GM12878 (cell line): ENCODE results near the gene TOP2B. TPM values are rescaled to one million over a fixed set of nuclear protein-coding genes. Genes with fewer than 3 reads are reported as not detected.

Experiments
- ATAC-seq: fragments of 200-7000 bp; cut with Tn5 transposase; 3 replicates; pipeline ENCODE4 v1.9.1; 2020; ENCODE audit warnings: mild to moderate bottlenecking, moderate library complexity
- BruUV-seq: library from RNA; stranded (reverse); fragments of 400-500 nt; replicated peaks from 2 replicates; lab custom pipeline; 2021; lab: Mats Ljungman, UMichigan
- CTCF ChIA-PET: fragments of 300-600 bp; sonication (Branson Sonifier 250); formaldehyde crosslinking; extraction: SDS; loops from one replicate; lab custom pipeline; 2021; ENCODE audit warnings: inconsistent platforms; lab: Yijun Ruan, JAX
- POLR2A ChIA-PET: fragments of 350-600 bp; formaldehyde crosslinking; extraction: SDS; loops from one replicate; lab custom pipeline; 2021; ENCODE audit warnings: inconsistent platforms; lab: Charles Lee
- RAD21 ChIA-PET: fragments of 300-600 bp; sonication (Branson Sonifier 250); formaldehyde crosslinking; loops from one replicate; lab custom pipeline; 2023; ENCODE audit warnings: antibody characterized with exemption; ENCODE audit not compliant: unreplicated experiment; lab: Charles Lee
- SMC1A ChIA-PET: fragments of 300-600 bp; sonication (Branson Sonifier 250); formaldehyde crosslinking; loops from one replicate; lab custom pipeline; 2023; ENCODE audit not compliant: unreplicated experiment, uncharacterized antibody; lab: Charles Lee
- DNase-seq: peaks from one replicate; pipeline ENCODE4 v3.0.0-alpha.2; 2011; ENCODE audit warnings: low read depth, low spot score
- FAIRE-seq: peaks from 3 replicates; lab custom pipeline; 2011; peaks lifted over from hg19 to GRCh38; lab: Jason Lieb, UNC
- H2AFZ ChIP-seq: 2 replicates; pipeline ENCODE4 v1.6.0; 2011; ENCODE audit warnings: low read depth, low read length, control low read depth; ENCODE audit not compliant: control insufficient read depth
- H3K27ac ChIP-seq: 2 replicates; pipeline ENCODE4 v1.5.1; 2011; ENCODE audit warnings: control low read depth; ENCODE audit not compliant: control insufficient read depth, insufficient read depth
- H3K27me3 ChIP-seq, 2 experiments: replicated peaks in 1 of 2; 2 replicates each; pipeline versions ENCODE4 v1.6.0 to v1.6.1; 2011; ENCODE audit warnings: low read length in 1 of 2; ENCODE audit not compliant: control insufficient read depth in 2 of 2, insufficient read depth in 2 of 2
- H3K36me3 ChIP-seq, 2 experiments: 2 replicates each; pipeline ENCODE4 v1.5.1; 2011; ENCODE audit warnings: low read length in 1 of 2; ENCODE audit not compliant: control insufficient read depth in 2 of 2, insufficient read depth in 2 of 2
- H3K4me1 ChIP-seq: 2 replicates; pipeline ENCODE4 v1.6.1; 2011; ENCODE audit warnings: mild to moderate bottlenecking, low read length, moderate library complexity, mixed read lengths; ENCODE audit not compliant: control insufficient read depth, insufficient read depth
- H3K4me2 ChIP-seq: 2 replicates; pipeline ENCODE4 v1.6.0; 2011; ENCODE audit warnings: control low read depth; ENCODE audit not compliant: control insufficient read depth, insufficient read depth
- H3K4me3 ChIP-seq: fragments of 200-600 bp; sonication (generic); 2 replicates; pipeline ENCODE4 v1.5.1; 2016
- H3K79me2 ChIP-seq: 2 replicates; pipeline ENCODE4 v1.6.0; 2011; ENCODE audit warnings: low read length; ENCODE audit not compliant: control insufficient read depth, insufficient read depth
- H3K9ac ChIP-seq: 2 replicates; pipeline ENCODE4 v1.8.0; 2011; ENCODE audit warnings: low read length, control low read depth, mixed read lengths; ENCODE audit not compliant: control insufficient read depth, insufficient read depth
- H3K9me3 ChIP-seq: replicated peaks from 3 replicates; pipeline ENCODE4 v1.5.1; 2011; ENCODE audit warnings: mild to moderate bottlenecking, low read length; ENCODE audit not compliant: control insufficient read depth, insufficient read depth
- H4K20me1 ChIP-seq: 2 replicates; pipeline ENCODE4 v1.6.0; 2011; ENCODE audit not compliant: control insufficient read depth, insufficient read depth
- ATF7 ChIP-seq: fragments of 450-650 bp; IDR thresholded peaks from 2 replicates; pipeline ENCODE4 v1.6.1; 2016; ENCODE audit warnings: low read depth, mild to moderate bottlenecking
- EED ChIP-seq: sonication (generic); IDR thresholded peaks from 2 replicates; pipeline ENCODE4 v1.6.1; 2016; ENCODE audit warnings: antibody characterized with exemption, low read depth
- IKZF2 ChIP-seq, 2 experiments: fragments of 450-650 bp; IDR thresholded peaks; 2 replicates each; pipeline ENCODE4 v1.6.1; 2017; ENCODE audit warnings: mild to moderate bottlenecking in 2 of 2, moderate library complexity in 2 of 2
- MTA2 ChIP-seq: fragments of 450-650 bp; IDR thresholded peaks from 2 replicates; pipeline ENCODE4 v1.6.1; 2016; ENCODE audit warnings: low read depth, mild to moderate bottlenecking, moderate library complexity
- POLR2A ChIP-seq: IDR thresholded peaks from 2 replicates; pipeline ENCODE4 v1.6.1; 2011; ENCODE audit warnings: low read depth, mild to moderate bottlenecking, low read length
- SP1 ChIP-seq: IDR thresholded peaks from one replicate; pipeline ENCODE4 v1.6.1; 2011; ENCODE audit warnings: low read depth, low read length
- ZNF207 ChIP-seq: fragments of 450-650 bp; IDR thresholded peaks from 2 replicates; pipeline ENCODE4 v1.6.1; 2014; ENCODE audit warnings: antibody characterized with exemption, mild to moderate bottlenecking, borderline replicate concordance
- ZNF687 ChIP-seq: fragments of 450-650 bp; IDR thresholded peaks from 2 replicates; pipeline ENCODE4 v1.6.1; 2017; ENCODE audit warnings: mild to moderate bottlenecking, moderate library complexity
- WGBS: methylation state at CpG from one replicate; pipeline ENCODE4 v1.1.6; 2016; ENCODE audit warnings: low lambda C conversion rate; ENCODE audit not compliant: insufficient replicate concordance, insufficient coverage; ENCODE audit errors: missing lambda C conversion rate; 5-methylcytosine and 5-hydroxymethylcytosine counted together
- in situ Hi-C: fragments of 300-500 bp; cut with MboI; formaldehyde crosslinking; loops from 9 replicates; pipeline ENCODE4 v1.14.3; 2018; ENCODE audit warnings: mixed read lengths
- intact Hi-C: fragments of 100-400 bp; cut with micrococcal nuclease; formaldehyde crosslinking; loops from one replicate; pipeline ENCODE4 v1.14.2; 2022; ENCODE audit not compliant: unreplicated experiment
- polyA plus RNA-seq, 11 experiments: library from polyadenylated mRNA; depleted of rRNA in 4 of 11; unstranded in 6 of 11; stranded (reverse) in 5 of 11; fragments of >200 nt; fragmentation: Nextera tagmentation in 4 of 11; fragmentation: Illumina TruSeq in 1 of 11; extraction: Ambion mirVana in 4 of 11; extraction: Trizol in 1 of 11; gene quantifications; 1 replicate in 1 of 11; 2 replicates in 10 of 11; pipeline versions ENCODE4 v1.2.1 to v1.2.3, GENCODE V29; 2011 to 2016; ENCODE audit warnings: inconsistent platforms in 2 of 11, missing spikeins in 2 of 11, low read depth in 1 of 11
- total RNA-seq, 4 experiments: library from RNA; depleted of rRNA in 3 of 4; stranded (reverse); fragments of >200 nt in 3 of 4; fragmentation: Illumina TruSeq in 1 of 4; extraction: Trizol in 1 of 4; gene quantifications; 2 replicates each; pipeline versions ENCODE4 v1.2.1 to v1.2.3, GENCODE V29; 2013 to 2021

Gene TOP2B
- total and polyA plus RNA-seq, 10 of the 15 experiments (the other 5 are each of a cell fraction or from before 2014, with no cell fraction given): 28.6 to 134 (median 83.4) TPM

GRCh38 chr3:25586167-25586505 lies 78.6 kb downstream of the TOP2B start:
- H3K27me3 ChIP-seq: no peaks in the 10 kb centered on the region; a peak in 1 of 4 replicates
- no peaks in the 10 kb centered on the region for H3K4me1 ChIP-seq
- no peak overlapping the region for H2AFZ ChIP-seq
- H4K20me1 ChIP-seq: no peaks in the 10 kb centered on the region
- ChIA-PET SMC1A (no interaction called here), RAD21 (no interaction called here), CTCF (interaction anchor here (1.3 to 2.1 kb wide), 2 partner anchors 8 to 10 kb away, joined by 6 to 7 read pairs; no protein-coding TSS in a partner anchor), POLR2A (no interaction called here)
- H3K4me2 ChIP-seq: no peak overlapping the region
- no peak overlapping the region for H3K27ac ChIP-seq
- FAIRE-seq (no peak), DNase-seq (no peak), ATAC-seq (no peak)
- no TSS peak for BruUV-seq
- H3K9ac ChIP-seq: no peak overlapping the region
- no peak overlapping the region for H3K4me3 ChIP-seq
- TF ChIP-seq ATF7 (no peak), IKZF2 (IDR thresholded peaks at IDR 0.05) (no peak), POLR2A (no peak), MTA2 (no peak), EED (no peak), ZNF687 (no peak), SP1 (no peak), ZNF207 (no peak)
- no peaks in the 10 kb centered on the region for H3K79me2 ChIP-seq
- in situ Hi-C loops: no loop called here
- intact Hi-C loops: no loop called here
- no peaks in the 10 kb centered on the region; the same call in 2 of the 3 replicates for H3K9me3 ChIP-seq
- WGBS: 34% methylated on average over 6 of the region's 6 CpGs
- H3K36me3 ChIP-seq: no peaks in the 10 kb centered on the region
